ENCODE measurements around the gene TMEM125. TPM values are rescaled to one million over a fixed set of nuclear protein-coding genes. Genes with fewer than 3 reads are reported as not detected.
A peak's percentile ranks its signal among the peaks of the same experiment; 100 is the strongest.

The TMEM125 gene
- polyA plus RNA-seq, 2 donors = 10.9 to 11.7 TPM

DNA sequence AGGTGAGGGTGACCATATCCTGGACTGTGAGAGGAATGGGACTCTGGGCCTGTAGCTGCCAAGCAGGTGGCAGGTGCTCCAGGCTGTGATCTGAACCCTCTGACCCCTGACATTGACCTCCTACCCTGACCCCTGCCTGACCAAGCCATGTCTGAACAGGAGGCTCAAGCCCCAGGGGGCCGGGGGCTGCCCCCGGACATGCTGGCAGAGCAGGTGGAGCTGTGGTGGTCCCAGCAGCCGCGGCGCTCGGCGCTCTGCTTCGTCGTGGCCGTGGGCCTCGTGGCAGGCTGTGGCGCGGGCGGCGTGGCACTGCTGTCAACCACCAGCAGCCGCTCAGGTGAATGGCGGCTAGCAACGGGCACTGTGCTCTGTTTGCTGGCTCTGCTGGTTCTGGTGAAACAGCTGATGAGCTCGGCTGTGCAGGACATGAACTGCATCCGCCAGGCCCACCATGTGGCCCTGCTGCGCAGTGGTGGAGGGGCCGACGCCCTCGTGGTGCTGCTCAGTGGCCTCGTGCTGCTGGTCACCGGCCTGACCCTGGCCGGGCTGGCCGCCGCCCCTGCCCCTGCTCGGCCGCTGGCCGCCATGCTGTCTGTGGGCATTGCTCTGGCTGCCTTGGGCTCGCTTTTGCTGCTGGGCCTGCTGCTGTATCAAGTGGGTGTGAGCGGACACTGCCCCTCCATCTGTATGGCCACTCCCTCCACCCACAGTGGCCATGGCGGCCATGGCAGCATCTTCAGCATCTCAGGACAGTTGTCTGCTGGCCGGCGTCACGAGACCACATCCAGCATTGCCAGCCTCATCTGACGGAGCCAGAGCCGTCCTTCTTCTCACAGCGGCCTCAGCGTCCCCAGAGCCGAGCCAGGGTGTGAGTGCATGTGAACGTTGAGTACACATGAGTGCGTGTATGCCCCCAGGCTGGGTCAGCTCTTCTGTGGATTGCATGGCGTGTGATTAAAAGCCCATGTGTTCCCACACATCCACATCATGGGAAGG, 3.1 kb downstream of the TMEM125 start:
- no peaks in the 10 kb centered on the region for H3K36me3 ChIP-seq (ENCODE audit: control insufficient read depth in 2 of 2, insufficient read depth in 2 of 2, low read length in 1 of 2)
- H3K27me3 ChIP-seq (ENCODE audit: control insufficient read depth in 1 of 2, insufficient read depth in 2 of 2, low read length in 2 of 2) = no peaks in the 10 kb centered on the region
- H3K4me1 ChIP-seq (ENCODE audit: control insufficient read depth in 2 of 2, insufficient read depth in 2 of 2, low read length in 1 of 2) = peaks cover 5 to 19% of the 10 kb centered on the region in 2 donors
- H3K27ac ChIP-seq (ENCODE audit: low read depth in 2 of 2, low read length in 1 of 2) = no peak overlapping the region
- H3K9me3 ChIP-seq (ENCODE audit: control insufficient read depth in 2 of 2, insufficient read depth in 1 of 2, low read depth in 1 of 2, low read length in 1 of 2) = no peaks in the 10 kb centered on the region
- H3K4me3 ChIP-seq (ENCODE audit: low read depth in 1 of 2, low read length in 2 of 2) = no peak overlapping the region
- WGBS, 2 donors = 95 to 96% methylated on average over 46 of the region's 46 CpGs

DNA sequence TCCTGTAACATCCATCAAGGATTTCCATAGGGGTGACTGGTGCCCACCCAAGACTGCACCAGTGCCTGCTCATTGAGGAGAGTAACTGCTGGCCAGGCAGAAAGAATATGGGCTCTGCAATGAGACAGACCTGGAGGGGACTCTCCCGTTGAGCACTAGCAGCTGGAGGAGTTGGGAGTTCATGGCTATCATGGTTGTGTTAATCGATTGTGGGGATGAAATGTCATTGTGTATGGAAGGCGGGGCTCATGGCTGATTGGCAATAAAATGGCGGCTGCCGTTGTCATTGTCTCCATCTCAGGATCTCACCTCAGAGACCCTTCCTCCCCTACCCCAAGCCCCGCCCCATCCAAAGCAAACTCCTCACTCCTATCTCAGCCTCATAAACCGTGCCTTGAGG, 3.9 kb downstream of the TMEM125 start:
- Histone ChIP-seq H3K27ac (ENCODE audit: low read depth in 2 of 2, low read length in 1 of 2) (peak overlapping the region; percentile 21 to 81), H3K9me3 (ENCODE audit: control insufficient read depth in 2 of 2, insufficient read depth in 1 of 2, low read depth in 1 of 2, low read length in 1 of 2) (no peaks in the 10 kb centered on the region), H3K36me3 (ENCODE audit: control insufficient read depth in 2 of 2, insufficient read depth in 2 of 2, low read length in 1 of 2) (no peaks in the 10 kb centered on the region), H3K4me3 (ENCODE audit: low read depth in 1 of 2, low read length in 2 of 2) (no peak overlapping the region), H3K4me1 (ENCODE audit: control insufficient read depth in 2 of 2, insufficient read depth in 2 of 2, low read length in 1 of 2) (peaks cover 5 to 19% of the 10 kb centered on the region in 2 donors), H3K27me3 (ENCODE audit: control insufficient read depth in 1 of 2, insufficient read depth in 2 of 2, low read length in 2 of 2) (no peaks in the 10 kb centered on the region)
- 93 to 94% methylated on average over 7 of the region's 7 CpGs for WGBS, 2 donors

DNA sequence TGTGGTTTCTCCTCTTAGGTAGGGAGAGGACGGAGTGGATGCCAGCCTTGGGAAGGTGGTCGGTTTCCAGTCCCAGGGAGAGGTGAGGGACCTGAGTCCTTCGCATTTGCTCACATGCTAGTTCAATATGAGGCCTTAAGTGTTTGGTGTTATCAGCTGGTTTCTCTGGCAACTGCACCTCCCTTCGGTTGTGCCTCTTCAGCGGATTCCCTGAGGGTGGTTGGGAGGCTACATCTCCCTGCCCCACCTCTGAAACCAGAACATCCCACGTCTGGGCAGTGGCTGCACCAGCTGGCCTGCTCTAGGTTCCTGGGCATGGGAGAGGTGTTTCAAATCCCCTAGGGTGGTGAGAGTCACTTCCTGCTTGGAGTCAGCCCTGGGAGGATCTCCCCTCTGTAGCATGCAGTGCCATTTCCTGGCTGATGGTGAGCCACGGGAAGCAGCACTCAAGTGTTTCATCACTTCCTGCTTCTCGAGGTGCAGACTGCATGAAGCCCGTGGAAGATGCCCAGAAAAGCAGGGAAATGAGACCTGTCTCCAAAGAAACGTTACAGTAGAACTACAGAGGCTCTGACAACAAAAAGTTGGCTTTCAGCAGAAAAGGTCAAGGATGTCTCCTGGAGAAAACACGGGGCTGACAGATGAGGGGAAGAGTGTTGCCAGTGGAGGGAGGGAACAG, 4.5 kb downstream of the TMEM125 start:
- H3K4me3 ChIP-seq (ENCODE audit: low read depth in 1 of 2, low read length in 2 of 2) = no peak overlapping the region
- peak overlapping the region; percentile 21 to 81 for H3K27ac ChIP-seq (ENCODE audit: low read depth in 2 of 2, low read length in 1 of 2)
- WGBS, 2 donors = 44 to 49% methylated on average over 11 of the region's 11 CpGs
- H3K4me1 ChIP-seq (ENCODE audit: control insufficient read depth in 2 of 2, insufficient read depth in 2 of 2, low read length in 1 of 2) = peaks cover 5 to 19% of the 10 kb centered on the region in 2 donors
- no peaks in the 10 kb centered on the region for H3K9me3 ChIP-seq (ENCODE audit: control insufficient read depth in 2 of 2, insufficient read depth in 1 of 2, low read depth in 1 of 2, low read length in 1 of 2)
- no peaks in the 10 kb centered on the region for H3K27me3 ChIP-seq (ENCODE audit: control insufficient read depth in 1 of 2, insufficient read depth in 2 of 2, low read length in 2 of 2)
- H3K36me3 ChIP-seq (ENCODE audit: control insufficient read depth in 2 of 2, insufficient read depth in 2 of 2, low read length in 1 of 2) = no peaks in the 10 kb centered on the region

DNA sequence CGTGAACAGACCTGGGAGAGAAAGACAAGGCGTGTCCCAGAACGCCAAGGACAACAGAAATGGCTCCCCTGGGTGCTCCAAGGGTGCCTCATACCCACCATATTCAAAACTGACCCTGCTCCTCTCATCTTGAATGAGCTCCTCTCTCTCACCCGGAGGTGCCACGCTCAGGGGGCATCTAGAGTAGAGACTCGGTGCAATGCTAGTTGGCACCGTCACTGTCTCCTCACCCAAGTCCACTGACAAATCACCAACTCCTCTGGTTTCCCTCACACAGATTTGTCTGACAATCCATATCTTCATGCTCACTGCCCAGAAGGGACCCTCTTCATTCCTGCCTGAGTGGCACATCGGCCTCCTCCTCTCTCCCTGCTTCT, 5.0 kb downstream of the TMEM125 start:
- Histone ChIP-seq H3K9me3 (ENCODE audit: control insufficient read depth in 2 of 2, insufficient read depth in 1 of 2, low read depth in 1 of 2, low read length in 1 of 2) (no peaks in the 10 kb centered on the region), H3K4me1 (ENCODE audit: control insufficient read depth in 2 of 2, insufficient read depth in 2 of 2, low read length in 1 of 2) (peaks cover 5 to 19% of the 10 kb centered on the region in 2 donors), H3K27me3 (ENCODE audit: control insufficient read depth in 1 of 2, insufficient read depth in 2 of 2, low read length in 2 of 2) (no peaks in the 10 kb centered on the region), H3K36me3 (ENCODE audit: control insufficient read depth in 2 of 2, insufficient read depth in 2 of 2, low read length in 1 of 2) (no peaks in the 10 kb centered on the region), H3K27ac (ENCODE audit: low read depth in 2 of 2, low read length in 1 of 2) (peak overlapping the region in 1 of 2 donors; percentile 81), H3K4me3 (ENCODE audit: low read depth in 1 of 2, low read length in 2 of 2) (no peak overlapping the region)
- WGBS, 2 donors = 75 to 88% methylated on average over 8 of the region's 8 CpGs

DNA sequence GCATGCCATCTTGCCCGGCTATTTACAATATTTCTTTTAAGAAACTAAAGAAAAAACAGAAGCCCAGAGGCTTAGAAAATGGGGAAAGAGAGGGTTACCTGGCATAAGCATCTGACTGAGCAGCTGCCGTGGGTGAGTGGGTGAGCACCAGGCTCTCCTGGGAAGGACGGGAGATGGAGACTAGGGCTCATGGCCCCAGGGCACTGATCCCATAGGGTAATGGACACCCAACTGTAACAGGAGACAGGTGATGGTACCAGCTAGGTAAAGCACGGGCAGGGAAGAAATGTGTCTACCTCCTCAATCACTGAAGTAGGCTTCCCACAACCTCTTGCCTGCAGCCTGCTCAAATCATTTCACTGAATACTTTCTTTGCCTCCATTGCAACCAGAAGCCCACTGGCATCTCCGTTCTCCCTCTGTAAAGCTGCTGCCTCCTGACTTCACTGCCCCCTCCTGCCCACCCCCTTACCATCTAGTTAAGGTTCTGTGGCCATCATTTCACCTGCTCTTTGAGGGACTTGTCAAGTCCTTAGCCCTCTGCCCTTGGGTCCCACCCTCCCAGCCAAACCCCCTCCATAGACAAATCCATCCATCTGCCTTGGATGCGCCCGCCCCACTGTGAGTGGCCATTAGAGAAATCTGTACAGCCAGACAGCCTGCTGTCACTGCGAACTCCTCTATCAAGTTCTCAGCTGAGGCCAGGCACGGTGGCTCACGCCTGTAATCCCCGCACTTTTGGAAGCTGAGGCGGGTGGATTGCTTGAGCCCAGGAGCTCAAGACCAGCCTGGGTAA, 6.2 kb downstream of the TMEM125 start:
- Histone ChIP-seq H3K9me3 (ENCODE audit: control insufficient read depth in 2 of 2, insufficient read depth in 1 of 2, low read depth in 1 of 2, low read length in 1 of 2) (no peaks in the 10 kb centered on the region), H3K4me3 (ENCODE audit: low read depth in 1 of 2, low read length in 2 of 2) (no peak overlapping the region), H3K27me3 (ENCODE audit: control insufficient read depth in 1 of 2, insufficient read depth in 2 of 2, low read length in 2 of 2) (no peaks in the 10 kb centered on the region), H3K27ac (ENCODE audit: low read depth in 2 of 2, low read length in 1 of 2) (no peak overlapping the region), H3K36me3 (ENCODE audit: control insufficient read depth in 2 of 2, insufficient read depth in 2 of 2, low read length in 1 of 2) (no peaks in the 10 kb centered on the region), H3K4me1 (ENCODE audit: control insufficient read depth in 2 of 2, insufficient read depth in 2 of 2, low read length in 1 of 2) (peaks cover 2 to 15% of the 10 kb centered on the region in 2 donors)
- 75 to 77% methylated on average over 12 of the region's 12 CpGs for WGBS, 2 donors

DNA sequence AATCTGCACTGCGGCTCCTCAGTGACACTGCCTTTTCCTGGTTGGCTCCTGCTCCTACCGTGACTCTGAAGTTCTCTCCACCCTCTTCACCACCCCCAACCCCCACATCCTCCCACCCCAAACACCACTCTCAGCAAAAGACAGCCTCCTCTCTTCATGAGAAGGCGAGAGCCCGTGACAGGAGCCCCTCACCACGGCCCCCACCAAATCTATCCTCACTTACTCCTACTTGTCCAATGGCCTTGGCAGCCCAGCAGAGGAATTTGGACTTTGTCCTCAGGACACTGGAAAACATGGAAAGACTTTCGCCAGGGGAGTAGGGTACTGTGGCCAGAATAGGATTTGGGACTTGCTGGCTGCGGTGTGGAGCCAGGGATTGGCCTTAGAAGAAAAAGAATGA, 6.9 kb downstream of the TMEM125 start:
- Histone ChIP-seq H3K4me1 (ENCODE audit: control insufficient read depth in 2 of 2, insufficient read depth in 2 of 2, low read length in 1 of 2) (peaks cover 0 to 12% of the 10 kb centered on the region in 2 donors), H3K27me3 (ENCODE audit: control insufficient read depth in 1 of 2, insufficient read depth in 2 of 2, low read length in 2 of 2) (no peaks in the 10 kb centered on the region), H3K4me3 (ENCODE audit: low read depth in 1 of 2, low read length in 2 of 2) (no peak overlapping the region), H3K9me3 (ENCODE audit: control insufficient read depth in 2 of 2, insufficient read depth in 1 of 2, low read depth in 1 of 2, low read length in 1 of 2) (no peaks in the 10 kb centered on the region), H3K27ac (ENCODE audit: low read depth in 2 of 2, low read length in 1 of 2) (no peak overlapping the region), H3K36me3 (ENCODE audit: control insufficient read depth in 2 of 2, insufficient read depth in 2 of 2, low read length in 1 of 2) (no peaks in the 10 kb centered on the region)
- WGBS, 2 donors = 55 to 57% methylated on average over 7 of the region's 7 CpGs

DNA sequence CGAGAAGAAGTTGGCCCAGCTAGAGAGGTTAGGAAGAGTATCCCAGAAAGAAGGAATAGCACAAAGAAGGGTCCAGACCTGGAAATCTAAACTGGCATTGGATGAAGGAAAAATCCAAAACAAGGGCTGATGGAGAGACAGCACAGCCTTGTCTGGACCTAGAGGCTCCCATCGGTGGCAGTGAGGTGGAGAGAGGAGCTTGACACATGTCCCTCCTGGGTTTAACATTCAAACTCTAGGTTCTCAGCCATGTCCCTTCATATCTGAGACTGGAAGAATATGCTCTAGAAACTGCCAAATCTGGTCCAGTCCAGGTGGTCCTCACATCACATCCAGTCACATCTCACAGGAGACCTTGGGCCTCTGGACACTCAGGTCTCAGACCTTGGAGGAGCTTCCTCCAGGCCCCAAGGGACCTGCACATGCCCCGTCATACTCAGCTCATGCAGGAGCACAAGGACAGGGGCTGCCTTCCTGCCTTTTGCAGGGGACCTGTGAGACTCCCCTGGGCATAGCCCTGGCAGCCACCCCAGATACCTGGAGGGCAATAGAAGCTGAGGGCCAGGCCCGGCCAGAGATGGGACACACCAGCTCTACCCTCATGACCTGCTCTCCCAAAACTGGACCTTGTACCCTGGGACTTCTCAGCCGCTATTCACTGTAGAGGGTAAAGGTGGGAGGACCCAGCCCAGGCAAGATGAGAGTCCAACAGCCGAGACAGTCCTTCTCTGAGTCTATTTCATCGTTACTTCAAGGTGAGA, 7.5 kb downstream of the TMEM125 start:
- Histone ChIP-seq H3K36me3 (ENCODE audit: control insufficient read depth in 2 of 2, insufficient read depth in 2 of 2, low read length in 1 of 2) (no peaks in the 10 kb centered on the region), H3K9me3 (ENCODE audit: control insufficient read depth in 2 of 2, insufficient read depth in 1 of 2, low read depth in 1 of 2, low read length in 1 of 2) (no peaks in the 10 kb centered on the region), H3K4me1 (ENCODE audit: control insufficient read depth in 2 of 2, insufficient read depth in 2 of 2, low read length in 1 of 2) (peaks cover 0 to 7% of the 10 kb centered on the region in 2 donors), H3K27me3 (ENCODE audit: control insufficient read depth in 1 of 2, insufficient read depth in 2 of 2, low read length in 2 of 2) (no peaks in the 10 kb centered on the region), H3K4me3 (ENCODE audit: low read depth in 1 of 2, low read length in 2 of 2) (no peak overlapping the region), H3K27ac (ENCODE audit: low read depth in 2 of 2, low read length in 1 of 2) (no peak overlapping the region)
- 81 to 90% methylated on average over 7 of the region's 7 CpGs for WGBS, 2 donors

DNA sequence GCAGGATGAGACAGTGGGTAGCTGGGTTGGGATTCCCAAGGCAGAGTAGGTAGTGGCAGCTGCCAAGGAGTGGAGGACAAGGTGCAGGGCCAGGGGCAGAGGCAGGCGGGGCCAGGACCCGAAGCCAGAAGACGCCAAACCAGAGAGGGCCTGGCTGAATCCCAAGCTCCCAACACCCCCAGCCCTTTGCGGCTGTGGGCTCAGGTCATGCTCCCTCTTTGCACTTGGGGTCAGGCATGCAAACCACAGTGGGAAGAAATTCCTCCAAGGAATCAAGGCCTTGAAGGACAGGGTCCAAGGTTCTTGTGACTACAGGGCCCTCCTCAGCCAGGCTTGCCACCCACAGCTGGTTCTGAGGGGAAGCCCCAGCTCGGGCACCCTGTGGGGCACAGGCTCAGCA, 9.4 kb downstream of the TMEM125 start:
- Histone ChIP-seq H3K36me3 (ENCODE audit: control insufficient read depth in 2 of 2, insufficient read depth in 2 of 2, low read length in 1 of 2) (peaks cover 0 to 2% of the 10 kb centered on the region in 2 donors), H3K4me1 (ENCODE audit: control insufficient read depth in 2 of 2, insufficient read depth in 2 of 2, low read length in 1 of 2) (peaks cover 0 to 5% of the 10 kb centered on the region in 2 donors), H3K4me3 (ENCODE audit: low read depth in 1 of 2, low read length in 2 of 2) (no peak overlapping the region), H3K9me3 (ENCODE audit: control insufficient read depth in 2 of 2, insufficient read depth in 1 of 2, low read depth in 1 of 2, low read length in 1 of 2) (no peaks in the 10 kb centered on the region), H3K27me3 (ENCODE audit: control insufficient read depth in 1 of 2, insufficient read depth in 2 of 2, low read length in 2 of 2) (no peaks in the 10 kb centered on the region), H3K27ac (ENCODE audit: low read depth in 2 of 2, low read length in 1 of 2) (no peak overlapping the region)
- WGBS, 2 donors = 86 to 94% methylated on average over 5 of the region's 5 CpGs

DNA sequence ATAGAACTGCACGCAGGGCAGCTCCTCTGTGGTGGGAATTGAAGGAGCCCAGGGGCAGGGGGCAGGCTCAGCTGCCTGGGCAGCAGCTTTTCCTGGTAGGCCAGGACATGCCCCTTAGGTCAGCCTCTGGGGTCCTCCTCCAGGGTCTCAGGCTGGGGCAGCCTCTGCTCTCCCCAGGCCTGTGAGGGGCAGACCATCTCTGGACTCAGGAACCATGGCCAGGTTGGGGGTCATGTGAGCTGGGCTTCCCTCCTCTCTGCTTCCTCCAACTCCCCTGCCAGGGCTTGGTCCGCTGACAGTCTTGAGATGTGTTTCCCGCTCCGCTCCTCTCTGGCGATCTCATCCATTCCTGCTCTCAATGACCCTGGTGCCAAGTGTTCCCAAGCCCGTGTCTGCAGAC, 9.9 kb downstream of the TMEM125 start:
- H3K4me1 ChIP-seq (ENCODE audit: control insufficient read depth in 2 of 2, insufficient read depth in 2 of 2, low read length in 1 of 2) = peaks cover 0 to 4% of the 10 kb centered on the region in 2 donors
- H3K27ac ChIP-seq (ENCODE audit: low read depth in 2 of 2, low read length in 1 of 2) = no peak overlapping the region
- 92 to 93% methylated on average over 4 to 6 of the region's 6 CpGs for WGBS, 2 donors
- H3K4me3 ChIP-seq (ENCODE audit: low read depth in 1 of 2, low read length in 2 of 2) = no peak overlapping the region
- H3K36me3 ChIP-seq (ENCODE audit: control insufficient read depth in 2 of 2, insufficient read depth in 2 of 2, low read length in 1 of 2) = peaks cover 0 to 2% of the 10 kb centered on the region in 2 donors
- H3K9me3 ChIP-seq (ENCODE audit: control insufficient read depth in 2 of 2, insufficient read depth in 1 of 2, low read depth in 1 of 2, low read length in 1 of 2) = no peaks in the 10 kb centered on the region
- H3K27me3 ChIP-seq (ENCODE audit: control insufficient read depth in 1 of 2, insufficient read depth in 2 of 2, low read length in 2 of 2) = no peaks in the 10 kb centered on the region

Measured in esophagus (tissue), 2 donors.